ENCODE data around the gene UBE2M.
"Not testable (repeated sequence)": the region's sequence is repeated elsewhere in the genome, so short reads cannot be mapped to it uniquely, and the experiment has no call there.

The UBE2M gene

GRCh38 chr19:58518256-58519086 lies 39.9 kb downstream of the UBE2M start:
- FAIRE-seq (no peak), DNase-seq (ENCODE audit: extremely low spot score, insufficient read length, low read depth) (no peak)

GRCh38 chr19:58516964-58517833 lies 41.2 kb downstream of the UBE2M start:
- DNase-seq (ENCODE audit: extremely low spot score, insufficient read length, low read depth) (no peak), FAIRE-seq (no peak)

DNA sequence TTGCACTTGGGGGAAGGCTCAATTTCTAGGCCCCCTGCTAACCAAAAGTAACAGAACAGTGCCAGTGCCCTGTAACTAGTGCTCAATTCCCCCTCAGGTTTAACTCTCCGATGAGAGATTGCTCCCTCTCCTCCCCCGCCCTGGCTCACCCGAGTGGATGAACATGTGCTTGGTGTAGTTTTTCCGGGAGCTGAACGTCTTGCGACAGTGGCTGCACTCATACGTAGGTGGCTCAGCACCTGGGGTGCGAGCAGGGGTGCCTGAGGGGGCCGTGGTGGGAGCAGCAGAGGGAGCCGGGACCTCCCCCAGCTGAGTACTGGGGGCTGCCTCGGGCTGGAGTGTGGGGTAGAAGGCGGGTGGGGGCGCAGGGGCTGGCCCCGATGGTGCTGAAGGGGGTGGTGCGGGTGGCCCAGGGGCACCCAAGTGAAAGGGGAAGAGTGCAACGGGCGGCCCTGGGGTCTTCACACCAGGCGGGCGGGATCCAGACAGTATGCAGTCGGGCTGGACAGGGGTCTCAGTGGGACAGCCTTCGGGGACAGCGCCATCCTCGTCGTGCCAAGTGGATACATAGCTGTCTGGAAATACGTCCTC lies 42.1 kb downstream of the UBE2M start:
- FAIRE-seq (no peak), DNase-seq (ENCODE audit: extremely low spot score, insufficient read length, low read depth) (no peak)

- FAIRE-seq, result no peak
- DNase-seq (ENCODE audit: extremely low spot score, insufficient read length, low read depth), result no peak
These were observed 43.2 kb downstream of the UBE2M start for GRCh38 chr19:58515259-58515658.

DNA sequence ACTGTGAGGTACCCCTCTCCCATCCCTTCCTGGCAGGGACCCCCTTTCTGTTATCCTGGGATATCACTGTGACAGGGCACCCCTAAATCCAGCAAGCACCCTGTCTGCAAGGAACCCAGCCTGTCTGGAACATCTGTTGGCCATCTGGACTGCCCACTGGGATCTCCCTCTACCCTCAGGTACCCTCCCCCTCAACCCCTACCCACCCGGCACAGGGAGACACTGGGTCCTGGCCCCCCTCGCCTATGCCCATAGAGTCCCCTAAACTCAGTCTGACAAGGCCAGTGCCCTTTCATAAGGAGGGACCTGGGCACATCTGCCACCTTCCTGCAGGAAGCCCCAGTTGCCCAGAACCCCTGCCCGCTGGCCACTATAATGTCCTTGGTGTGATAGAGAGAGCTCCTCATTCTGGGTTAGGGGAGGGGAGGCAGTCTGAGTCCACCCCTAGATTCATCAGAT lies 43.8 kb downstream of the UBE2M start:
- FAIRE-seq, result no peak
- DNase-seq (ENCODE audit: extremely low spot score, insufficient read length, low read depth), result no peak

DNA sequence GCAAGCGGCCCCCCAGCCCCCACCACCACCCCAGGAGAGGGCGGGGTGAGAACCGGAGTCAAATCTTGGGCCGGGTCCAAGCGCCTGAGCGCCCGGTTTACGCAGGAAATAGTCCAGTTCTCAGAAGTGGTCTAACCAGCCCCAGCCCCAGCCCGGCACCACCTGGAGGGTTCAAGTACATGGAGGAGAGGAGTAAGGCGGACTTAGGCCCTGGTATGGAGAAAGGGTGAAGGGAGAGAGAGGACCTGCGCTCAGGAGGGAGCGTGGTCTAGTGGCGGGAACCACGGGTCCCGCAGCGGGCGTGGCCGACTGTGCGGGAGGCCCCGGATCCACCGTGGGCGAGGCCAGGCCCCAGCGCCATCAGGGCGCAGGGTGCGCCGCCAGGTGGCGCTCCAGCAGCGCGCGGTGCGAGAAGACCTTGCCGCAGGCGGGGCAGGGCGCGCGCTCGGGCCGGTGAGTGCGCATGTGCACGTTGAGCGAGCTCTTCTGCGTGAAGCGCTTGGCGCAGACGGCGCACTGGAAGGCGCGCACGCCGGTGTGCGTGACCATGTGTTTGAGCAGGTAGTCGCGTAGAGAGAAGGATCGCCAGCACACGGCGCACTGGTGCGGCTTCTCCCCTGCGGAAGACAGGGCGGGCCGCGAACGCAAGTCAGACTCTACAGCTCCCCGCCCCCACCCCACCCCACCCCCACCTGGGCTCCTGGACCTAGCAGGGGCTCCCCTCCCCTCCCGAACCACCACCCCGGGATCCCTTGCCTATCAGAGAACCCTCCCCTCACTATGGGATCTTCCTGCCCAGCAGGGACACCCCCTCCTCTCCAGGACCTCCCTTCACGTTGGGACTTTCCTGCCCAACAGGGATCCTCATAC lies 44.5 kb downstream of the UBE2M start:
- FAIRE-seq, result peak; percentile 96
- peak; percentile 93 for DNase-seq (ENCODE audit: extremely low spot score, insufficient read length, low read depth)

GRCh38 chr19:58513213-58513693 lies 45.2 kb downstream of the UBE2M start:
- no peak for DNase-seq (ENCODE audit: extremely low spot score, insufficient read length, low read depth)
- FAIRE-seq, result no peak

GRCh38 chr19:58511353-58512208 lies 46.8 kb downstream of the UBE2M start, which contains the start of gene SLC27A5:
SLC27A5 (minus strand) TSS chr19:58511992; CDS start chr19:58511955, 37 bp downstream.
- FAIRE-seq (no peak), DNase-seq (ENCODE audit: extremely low spot score, insufficient read length, low read depth) (no peak)

DNA sequence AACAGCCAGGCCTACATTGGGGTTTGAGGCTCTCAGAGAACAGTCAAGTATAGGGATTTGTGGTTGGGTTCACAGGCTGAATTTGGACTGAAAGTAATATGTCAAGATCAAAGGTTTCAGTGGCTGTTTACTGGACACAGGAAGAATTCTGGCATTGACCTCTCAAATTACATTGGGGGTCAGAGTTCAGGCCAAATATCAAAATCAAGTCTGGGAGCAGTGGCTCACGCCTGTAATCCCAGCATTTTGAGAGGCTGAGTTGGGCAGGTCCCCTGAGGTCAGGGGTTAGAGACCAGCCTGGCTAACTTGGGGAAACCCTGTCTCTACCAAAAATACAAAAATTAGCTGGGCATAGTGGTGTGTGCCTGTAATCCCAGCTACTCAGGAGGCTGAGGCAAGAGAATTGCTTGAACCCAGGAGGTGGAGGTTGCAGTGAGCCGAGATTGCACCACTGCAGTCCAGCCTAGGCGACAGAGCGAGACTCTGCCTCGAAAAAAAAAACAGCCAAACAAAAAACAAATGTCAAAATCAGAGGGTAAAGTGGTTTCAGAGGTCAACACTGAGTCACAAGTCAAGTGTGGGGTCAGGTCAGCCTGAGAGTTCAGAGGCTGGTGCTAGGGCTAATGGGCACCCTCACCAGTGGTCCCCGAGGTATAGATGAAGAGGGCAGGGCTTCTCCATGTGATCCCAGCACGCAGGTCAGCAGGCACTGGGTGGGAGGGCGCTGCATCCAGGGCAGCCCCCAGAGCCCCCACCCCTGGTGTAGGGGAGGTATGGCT lies 48.1 kb downstream of the UBE2M start:
- no peak for FAIRE-seq

DNA sequence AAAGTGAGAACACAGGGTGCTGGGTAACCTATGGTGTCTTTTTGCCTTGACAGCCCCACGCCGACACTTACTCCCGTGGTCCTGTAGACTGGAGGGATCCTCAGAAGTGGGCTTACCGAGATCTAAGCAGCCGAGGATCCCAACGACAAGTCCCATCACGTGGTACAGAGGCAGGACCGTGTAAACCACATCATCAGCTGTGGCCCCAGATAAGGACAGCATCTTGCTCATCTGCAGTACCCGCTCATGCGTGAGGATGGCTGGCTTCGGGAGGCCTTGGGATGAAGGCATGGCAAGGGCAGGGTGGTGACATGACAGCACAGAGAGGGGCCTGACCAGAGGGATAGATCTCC lies 48.7 kb downstream of the UBE2M start:
- no peak for FAIRE-seq
- no peak for DNase-seq (ENCODE audit: extremely low spot score, insufficient read length, low read depth)

More for the DNA sequence above, 48.1 kb downstream of the UBE2M start:
- DNase-seq (ENCODE audit: extremely low spot score, insufficient read length, low read depth), result no peak

DNA sequence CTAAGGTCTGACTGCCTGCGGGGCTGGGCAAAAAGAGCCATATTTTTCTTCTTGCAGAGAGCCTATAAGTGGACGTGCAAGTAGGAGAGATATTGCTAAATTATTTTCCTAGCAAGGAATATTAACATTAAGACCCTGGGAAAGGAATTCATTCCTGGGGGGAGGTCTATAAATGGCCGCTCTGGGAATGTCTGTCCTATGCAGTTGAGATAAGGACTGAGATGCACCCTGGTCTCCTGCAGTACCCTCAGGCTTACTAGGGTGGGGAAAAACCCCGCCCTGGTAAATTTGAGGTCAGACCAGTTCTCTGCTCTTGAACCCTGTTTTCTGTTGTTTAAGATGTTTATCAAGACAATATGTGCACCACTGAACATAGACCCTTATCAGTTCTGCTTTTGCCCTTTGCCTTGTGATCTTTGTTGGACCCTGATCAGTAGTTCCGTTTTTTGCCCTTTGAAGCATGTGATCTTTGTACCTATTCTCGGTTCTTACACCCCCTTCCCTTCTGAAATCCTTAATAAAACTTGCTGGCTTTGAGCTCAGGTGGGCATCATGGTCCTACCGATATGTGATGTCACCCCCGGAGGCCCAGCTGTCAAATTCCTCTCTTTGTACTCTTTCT lies 50.7 kb downstream of the UBE2M start:
- DNase-seq (ENCODE audit: extremely low spot score, insufficient read length, low read depth); FAIRE-seq: not testable (repeated sequence)

All from GM18507 (cell line).